CD4-positive, alpha-beta T cell treated with Interleukin-15 for 4 hours (primary cell): ENCODE results near the gene JAKMIP1.
"Not testable (repeated sequence)": the region's sequence is repeated elsewhere in the genome, so short reads cannot be mapped to it uniquely, and the experiment has no call there.

Source experiments
- DNase-seq: peaks from one replicate; pipeline ENCODE4 v3.0.0-alpha.2; 2020; ENCODE audit warnings: low spot score

JAKMIP1 gene

DNA sequence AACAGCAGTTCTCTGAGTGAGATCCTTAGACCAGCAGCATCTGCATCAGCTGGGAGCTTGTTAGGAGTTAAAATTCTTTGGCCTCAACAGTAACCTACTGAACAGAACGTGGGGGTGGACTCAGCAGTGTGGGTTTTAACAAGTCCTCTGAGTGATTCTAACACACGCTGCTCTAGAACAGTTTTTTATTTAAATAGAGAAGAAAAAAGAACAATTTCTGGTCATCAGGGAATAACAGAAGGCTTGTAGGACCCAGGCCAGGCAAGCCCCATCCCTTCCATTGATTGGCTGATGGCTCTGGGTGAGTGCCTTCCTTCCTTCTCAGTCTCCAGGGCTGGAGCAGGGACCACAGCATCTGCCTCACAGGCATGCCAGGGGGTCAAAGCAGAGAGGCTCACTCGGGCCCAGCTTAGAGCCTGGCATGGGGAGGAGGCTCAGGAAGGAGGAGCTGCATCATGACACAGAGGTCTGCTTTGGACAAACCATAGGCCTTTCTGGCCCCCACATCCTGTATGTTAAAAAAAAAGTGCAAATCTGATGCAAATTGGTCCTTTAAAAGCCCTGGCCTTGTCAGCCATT is 56.7 kb downstream of the JAKMIP1 start:
- no peak for DNase-seq

DNA sequence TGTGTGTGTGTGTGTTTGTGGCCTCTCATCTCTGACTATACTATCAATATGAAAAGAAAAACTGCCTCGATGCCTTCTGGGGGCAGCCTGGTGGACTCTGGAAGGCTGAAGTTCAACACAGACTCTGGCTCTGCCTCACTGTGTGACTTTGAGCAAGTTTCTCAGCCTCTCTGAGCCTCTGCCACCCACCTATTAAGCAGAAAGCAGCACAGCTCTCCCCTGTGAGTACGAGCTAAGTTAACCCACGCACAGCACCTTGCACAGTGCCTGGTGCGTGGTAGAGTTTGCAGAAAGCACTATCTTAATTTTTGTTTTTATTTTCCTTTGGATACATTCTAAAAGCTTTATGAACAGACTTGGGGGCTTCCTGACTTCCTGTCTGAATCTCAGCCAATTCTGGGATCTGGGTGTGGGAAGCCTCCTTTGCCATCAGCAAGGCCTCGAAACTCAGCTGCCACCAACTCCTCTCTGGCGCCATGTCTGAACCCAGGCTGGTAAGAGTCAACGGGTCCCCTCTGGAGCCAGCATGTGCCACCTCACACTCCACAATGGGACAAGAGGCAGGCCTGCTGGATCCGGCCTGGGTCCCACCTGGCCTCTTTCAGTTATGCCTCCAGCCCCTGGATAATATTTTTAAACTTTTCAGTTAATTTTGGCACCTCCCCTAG is 57.3 kb downstream of the JAKMIP1 start:
- no peak for DNase-seq

DNA sequence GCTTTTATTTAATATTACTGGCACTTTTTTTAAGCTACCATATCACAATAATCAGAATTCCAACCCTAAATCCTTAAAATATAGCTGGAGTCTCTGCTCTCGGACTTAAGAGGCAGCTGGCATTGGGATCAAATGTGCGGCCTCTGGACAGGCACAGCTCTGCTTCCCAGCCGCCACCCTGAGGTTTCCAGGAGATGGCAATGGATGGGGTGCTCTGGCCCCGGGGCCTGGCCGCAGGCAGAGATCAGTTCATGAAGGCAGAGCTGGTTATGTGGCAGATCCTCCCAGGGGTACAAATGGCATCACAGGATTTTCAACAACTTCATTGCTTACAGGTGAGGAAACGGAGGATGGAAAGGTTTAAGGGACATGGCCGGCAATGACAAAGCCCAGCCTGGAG is 57.8 kb downstream of the JAKMIP1 start:
- DNase-seq: no peak

DNA sequence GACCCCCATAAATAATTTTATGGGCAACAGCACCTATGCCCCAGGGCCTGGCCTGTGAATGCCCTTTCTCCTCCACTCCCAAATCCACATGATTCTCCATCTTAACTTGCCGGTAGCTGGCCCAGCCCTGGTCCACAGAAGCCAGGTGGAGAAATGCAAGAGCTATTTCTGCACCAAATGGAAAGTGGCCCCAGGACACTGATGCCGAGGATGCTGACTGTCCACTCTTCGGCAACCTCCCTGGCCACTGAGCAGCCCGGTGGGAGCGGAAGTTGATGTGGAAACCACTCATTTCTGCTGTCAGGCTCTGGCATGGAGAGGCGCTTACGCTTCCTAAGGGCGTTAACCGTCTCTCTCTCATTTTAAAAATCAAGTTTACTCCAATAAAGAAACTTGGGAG is 58.8 kb downstream of the JAKMIP1 start:
- no peak for DNase-seq

DNA sequence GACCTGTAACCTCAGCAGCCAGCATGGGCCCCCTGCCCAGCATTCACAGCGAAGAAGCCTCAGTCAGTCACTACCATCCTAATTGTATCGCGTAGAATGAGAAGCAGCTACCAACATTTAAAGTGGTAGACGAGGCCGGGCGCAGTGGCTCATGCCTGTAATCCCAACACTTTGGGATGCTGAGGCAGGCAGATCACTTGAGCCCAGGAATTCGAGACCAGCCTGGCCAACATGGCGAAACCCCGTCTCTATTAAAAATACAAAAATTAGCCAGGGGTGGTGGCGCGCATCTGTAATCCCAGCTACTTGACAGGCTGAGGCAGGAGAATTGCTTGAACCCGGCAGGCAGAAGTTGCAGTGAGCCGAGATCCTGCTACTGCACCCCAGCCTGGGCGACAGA is 59.3 kb downstream of the JAKMIP1 start:
- not testable (repeated sequence) for DNase-seq

DNA sequence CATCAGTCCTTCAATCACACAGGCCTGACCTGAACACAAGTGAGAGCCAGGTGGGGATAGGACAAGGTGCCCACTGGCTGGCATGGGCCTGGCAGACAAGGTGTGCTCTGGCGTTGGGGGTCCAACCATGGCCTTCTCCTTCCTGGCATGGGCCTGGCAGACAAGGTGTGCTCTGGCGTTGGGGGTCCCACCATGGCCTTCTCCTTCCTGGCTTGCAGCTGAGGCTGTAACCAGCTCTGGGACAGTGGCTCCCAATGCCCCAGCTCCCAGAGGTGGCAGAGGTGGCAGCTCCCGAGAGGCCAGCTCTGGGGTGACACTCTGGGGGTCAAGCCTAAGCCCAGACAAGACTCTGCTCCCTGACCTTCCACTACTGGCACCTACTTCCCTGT is 62.6 kb downstream of the JAKMIP1 start:
- no peak for DNase-seq

DNA sequence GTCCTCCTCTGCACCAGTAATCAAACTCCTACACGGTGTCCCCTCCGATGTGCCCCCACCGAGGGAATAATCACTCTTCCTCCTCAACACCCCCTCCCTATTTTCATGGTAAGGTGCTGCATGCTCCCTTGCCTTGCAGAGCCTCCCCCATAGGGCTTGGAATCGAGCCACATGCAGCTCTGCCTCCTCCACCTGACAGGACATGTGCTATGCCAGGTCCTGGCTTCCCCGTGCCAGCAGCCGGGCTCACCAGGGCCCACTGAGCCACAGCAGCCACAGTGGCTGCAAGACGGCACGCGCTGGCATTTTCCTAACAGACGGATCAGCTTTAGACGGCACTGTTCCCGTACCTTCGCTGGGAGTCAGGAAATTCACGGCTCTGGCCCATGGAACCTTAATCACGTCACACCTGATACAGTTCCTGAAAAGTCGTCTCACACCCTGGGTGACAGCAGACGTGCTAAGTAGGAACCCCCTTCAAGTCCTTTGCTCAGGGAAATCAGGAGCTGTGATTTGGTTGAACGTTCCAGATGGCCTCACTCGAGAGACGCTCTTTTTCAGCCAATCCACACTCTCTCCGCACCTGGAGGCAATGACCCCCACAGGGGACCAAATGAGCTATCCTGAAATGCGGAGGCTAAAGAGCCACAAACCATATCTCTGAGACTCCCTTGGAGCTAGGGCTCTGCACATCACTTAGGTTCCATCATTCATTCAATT is 63.2 kb downstream of the JAKMIP1 start:
- DNase-seq: no peak

DNA sequence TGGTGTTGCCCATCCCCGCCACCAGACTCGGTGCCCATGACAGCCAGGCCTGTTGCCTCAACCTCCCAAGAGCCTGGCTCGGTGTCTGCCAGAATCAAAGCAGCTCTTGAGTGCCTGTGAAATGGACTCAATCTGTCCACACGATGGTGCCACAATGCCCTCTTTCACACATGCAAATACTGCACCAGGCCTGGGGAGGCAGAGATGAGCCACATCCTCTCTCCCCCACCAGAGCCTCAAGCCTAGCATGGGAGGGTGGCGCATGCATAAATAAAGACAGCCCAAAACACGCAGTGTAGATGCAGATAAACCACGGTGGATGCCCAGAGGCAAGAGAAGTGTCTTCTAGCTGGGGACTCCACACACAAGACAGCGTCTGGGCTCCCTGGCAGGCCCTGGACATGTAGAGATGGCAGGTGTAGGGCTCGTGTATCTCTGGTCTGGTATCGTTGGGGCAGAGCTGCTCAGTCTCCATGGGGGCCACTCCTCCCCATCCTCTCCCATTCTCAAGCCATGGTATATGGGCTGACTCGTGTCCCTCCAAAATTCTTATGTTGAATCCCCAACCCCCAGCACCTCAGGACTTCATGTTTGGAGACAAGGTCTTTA is 65.6 kb downstream of the JAKMIP1 start:
- peak; percentile 73 for DNase-seq

DNA sequence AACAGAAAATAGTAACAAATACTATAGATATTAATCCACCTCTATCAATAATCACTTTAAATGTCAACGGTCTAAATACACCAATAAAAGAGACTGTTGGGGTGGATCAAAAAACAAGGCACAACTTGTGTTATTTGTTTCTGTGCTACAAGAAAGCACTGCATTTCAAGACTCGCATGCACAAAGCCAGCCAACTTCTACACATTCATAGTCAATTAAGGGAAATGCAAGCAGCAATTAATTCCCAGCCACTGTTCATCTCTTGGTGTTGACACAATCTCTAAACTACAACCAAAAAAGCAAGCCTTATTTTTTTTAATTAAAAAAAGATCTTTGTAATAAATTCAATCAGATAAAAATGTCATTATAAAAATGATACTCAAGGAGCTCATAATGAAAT is 67.6 kb downstream of the JAKMIP1 start:
- no peak for DNase-seq

DNA sequence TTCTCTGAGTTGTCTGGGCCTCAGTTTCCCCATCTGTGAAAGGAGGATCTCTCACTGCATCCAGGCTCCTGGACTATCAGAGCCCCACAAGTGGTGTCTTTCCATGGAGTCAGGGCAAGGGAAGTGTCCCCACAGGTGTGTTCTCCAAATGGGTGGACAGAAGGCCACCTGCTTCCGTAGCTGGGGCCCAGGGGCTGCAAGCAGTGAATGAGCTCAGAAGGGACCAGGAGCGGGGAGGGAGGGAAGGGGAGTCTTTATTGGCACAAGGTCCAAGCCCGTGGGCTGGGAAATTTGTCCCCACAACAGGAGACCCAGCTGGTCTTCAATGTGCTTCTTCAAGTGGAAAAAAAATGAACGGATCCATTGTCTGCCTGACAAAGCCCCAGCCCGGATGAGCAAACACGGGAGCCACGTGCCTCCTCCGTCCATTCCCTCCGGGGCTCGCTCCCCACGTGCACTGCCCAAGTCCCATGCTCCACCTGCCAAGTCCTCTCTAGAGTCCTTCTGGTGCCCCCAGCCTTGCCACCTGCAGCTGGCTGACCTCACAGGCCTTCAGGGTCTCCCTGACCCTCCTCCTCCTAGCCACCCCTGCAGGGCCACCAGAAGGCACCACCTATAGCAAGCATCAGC is 72.0 kb downstream of the JAKMIP1 start:
- no peak for DNase-seq

DNA sequence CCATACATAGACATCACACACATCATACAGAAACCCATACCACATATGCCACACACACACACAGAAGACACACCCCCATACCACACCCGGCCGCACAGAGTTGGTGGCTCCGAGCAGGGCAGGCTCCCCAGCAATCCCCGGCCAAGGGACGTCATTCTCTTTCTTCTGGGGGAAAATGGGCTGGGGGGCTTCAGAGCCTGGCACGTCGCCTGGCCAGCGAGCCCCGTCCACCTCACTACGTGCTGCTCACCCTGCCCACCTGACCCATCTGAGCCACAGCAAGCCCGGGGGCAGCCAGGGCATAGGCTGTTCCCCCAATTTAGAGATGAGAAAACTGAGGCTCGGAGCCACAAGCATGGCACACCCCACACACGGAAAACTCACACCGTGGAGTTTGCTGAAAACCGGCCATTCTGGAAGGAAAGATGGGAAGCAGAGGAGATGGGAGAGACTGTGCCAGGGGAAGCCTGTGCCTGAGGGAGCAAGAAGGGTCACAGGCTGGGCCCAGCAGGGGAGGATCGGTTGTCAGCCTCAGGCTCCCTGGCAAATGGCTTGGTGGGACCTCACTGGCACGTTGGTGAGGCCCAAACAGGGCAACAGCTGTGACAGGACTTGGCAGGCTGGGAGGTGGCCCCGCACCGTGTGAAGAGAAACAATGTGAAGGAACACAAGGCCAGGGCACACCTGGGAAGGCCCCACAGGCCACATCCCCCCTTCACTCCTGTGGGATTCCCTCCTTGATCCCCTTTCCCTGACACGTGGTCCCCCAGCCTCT is 73.2 kb downstream of the JAKMIP1 start:
- DNase-seq: no peak

DNA sequence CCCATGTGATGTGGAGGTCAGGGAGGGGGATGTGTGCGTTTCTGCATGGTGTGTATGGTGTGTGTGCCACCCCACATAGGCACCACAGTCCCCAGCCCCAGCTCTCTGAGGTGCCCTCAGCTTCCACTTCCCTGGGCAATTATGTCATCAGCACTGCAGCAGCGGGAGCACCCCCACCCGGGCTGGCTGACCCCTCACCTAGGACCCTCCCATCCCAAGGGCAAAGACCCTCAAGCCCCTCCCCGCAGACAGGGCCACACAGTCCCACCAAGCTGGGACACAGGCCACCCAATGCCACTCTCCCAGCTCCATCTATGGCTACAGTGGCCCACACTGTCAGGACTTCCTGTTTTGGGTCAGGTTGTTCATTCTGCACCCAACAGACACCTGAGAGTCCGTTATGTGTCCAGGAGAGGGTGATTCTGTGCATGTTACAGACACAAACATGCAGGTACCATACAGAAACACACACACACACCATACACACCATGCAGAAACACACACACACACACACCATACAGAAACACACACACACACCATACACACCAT is 75.2 kb downstream of the JAKMIP1 start:
- DNase-seq: no peak

DNA sequence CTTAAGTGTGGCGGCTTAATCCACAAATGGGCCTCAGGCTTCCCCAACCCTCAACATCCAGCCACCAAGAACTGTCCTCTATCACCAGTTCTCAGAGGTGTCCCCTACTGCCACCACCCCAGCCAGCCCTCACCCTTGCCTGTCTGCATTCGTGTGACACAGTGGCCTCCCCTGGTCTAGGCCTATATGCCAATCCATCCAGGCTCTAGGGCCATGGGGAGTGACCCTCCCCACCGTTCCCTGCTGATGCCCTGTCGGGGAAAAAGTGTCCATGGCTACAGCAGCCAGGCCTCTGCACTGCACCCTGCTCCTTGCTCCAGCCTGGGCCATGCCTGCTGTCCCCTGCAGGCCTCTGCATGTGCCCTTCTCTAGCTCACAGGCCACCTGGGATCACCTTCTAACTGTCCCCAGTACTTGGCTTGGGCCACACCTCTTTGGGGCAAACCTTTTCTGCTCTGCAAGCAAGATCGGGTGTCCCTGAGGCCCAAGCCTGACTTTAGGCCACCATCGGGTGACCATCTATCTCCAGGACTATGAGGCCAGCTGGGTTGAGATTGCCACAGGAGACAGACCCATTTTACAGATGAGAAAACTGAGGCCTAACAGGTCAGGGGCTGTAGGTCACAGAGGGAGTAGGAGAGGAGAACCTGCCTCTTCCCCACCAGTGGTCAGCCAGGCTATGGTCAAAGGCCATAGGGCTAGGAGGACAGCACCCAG is 75.8 kb downstream of the JAKMIP1 start:
- DNase-seq: no peak

DNA sequence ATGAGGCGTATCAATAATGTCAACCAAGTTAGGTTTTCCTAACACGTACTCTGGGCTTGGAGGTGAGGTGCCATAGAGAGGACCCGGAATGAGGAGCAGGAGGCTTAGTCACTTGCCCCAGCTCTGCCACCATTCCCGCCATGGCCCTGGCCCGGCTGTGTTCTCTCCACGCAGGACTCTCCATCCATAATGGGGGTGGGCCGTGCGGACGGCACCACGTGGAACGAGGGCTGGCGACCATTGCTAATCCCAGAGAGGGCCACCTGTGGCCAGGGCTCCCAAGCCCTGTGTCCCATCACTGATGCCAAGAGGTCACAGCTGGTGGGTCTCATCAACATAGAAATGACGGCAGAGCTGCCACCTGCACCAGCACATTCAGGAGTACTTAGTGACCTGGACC is 76.4 kb downstream of the JAKMIP1 start:
- DNase-seq: no peak

DNA sequence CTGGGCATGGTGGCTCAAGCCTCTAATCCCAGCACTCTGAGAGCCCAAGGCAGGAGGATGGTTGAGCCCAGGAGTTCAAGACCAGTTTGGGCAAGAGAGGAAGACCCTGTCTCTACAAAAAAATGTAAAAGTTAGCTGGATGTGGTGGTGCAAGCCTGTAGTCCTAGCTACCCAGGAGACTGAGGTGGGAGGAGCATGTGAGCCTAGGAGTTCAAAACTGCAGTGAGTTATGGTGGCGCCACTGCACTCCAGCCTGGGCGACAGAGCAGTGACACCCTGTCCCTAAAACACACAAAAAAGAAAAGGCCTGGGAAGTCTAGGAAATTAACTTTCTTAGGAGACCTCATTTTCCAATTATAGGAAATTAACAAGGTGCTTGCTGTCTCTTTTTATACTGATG is 76.8 kb downstream of the JAKMIP1 start:
- DNase-seq: no peak

DNA sequence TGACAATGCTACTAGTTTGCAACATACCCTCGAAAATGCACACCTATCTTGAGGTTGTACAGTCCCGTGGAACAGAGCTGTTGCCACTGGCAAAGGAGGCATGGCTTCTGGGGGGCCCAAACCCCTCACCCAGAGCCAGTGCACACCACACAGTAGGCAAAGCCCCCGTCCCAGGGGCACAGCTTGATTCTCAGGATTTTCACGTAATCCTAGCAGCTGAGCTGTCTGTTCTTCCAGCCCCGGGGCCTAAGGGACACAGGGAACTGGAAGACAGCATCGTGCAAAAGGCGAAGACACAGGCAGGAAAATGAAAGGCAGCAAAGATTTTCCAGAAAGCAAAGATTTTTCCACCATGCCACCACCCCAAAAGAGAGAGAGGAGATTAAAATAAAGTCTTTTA is 77.2 kb downstream of the JAKMIP1 start:
- DNase-seq: no peak

DNA sequence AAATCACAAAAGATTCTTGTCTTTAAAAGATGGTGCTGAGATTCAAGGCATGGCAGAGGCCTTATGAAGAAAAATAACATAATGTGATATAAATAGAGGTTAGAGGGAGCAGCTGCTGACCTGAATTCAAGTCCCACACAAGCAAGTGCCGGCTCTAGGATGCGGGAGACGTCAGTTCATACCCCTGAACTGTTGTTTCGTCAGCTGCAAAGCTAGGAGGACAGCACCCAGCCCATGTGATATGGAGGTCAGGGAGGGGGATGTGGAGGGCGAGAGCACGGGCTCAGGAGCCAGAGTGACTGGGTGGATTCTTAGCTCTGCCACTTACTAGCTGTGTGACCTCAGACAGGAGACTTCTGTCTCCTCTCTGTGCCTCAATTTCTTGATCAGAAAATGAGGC is 77.9 kb downstream of the JAKMIP1 start:
- DNase-seq: no peak

DNA sequence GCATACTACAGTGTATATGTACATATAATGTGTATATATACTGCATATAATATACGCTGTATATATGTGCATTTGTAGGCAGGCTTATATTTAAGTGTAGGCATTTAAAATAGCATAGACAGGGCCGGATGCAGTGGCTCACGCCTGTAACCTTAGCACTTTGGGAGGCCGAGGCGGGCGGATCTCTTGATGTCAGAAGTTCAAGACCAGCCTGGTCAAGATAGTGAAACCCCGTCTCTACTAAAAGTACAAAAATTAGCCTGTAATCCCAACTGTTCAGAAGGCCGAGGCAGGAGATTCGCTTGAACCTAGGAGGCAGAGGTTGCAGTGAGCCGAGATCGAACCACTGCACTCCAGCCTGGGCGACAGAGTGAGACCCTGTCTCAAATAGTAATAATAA is 78.4 kb downstream of the JAKMIP1 start:
- no peak for DNase-seq

DNA sequence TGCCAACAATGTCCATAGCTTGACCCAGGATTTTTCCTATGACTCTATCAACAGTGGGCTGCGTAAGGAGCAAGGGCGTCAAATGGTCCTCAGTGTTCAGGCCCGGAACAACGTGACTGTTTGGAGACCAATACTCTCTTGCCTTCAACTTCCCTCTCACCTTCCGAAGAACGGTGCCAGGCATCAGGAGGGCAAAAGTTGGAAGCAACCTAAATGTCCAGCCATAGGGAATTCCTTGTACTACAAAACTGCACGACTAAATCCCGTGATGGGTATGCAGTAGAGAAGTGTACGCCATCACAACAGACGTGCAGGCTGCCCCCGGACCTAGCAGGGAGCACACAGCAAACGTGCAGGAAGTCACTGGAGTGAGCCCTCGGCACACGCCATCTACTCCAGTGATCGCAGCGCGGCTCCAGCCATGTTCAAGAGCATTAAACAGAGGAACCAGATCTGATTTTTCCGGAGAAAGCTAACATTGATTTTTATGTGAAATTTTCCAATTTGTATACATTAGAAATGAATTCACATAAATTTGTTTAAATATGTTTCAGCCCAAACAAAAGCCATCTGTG is 79.0 kb downstream of the JAKMIP1 start:
- DNase-seq: no peak

DNA sequence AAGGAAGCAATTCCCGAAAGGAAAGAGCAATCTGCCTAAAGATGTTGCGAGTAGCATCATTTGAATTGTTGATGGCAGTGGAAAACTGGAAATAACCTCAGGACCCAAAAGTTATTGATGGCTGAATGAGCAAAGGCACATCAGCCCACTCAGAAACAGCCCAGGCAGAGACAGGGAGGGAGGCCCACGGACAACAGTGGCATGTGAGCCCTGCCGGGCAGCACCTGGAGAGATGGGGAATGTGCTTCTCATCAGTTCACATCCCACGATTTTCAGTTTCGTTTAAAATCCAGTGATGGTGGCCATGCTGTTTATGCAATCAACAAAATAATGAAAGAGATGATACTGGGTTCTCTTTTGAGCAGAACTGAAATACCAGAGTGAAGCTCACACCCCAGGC is 80.0 kb downstream of the JAKMIP1 start:
- DNase-seq: no peak
